DND-41 (cell line): ENCODE results near the gene DHX58.

Source experiments
- ATAC-seq: fragments of 200-7000 bp; cut with Tn5 transposase; 3 replicates; pipeline ENCODE4 v1.9.1; 2021; ENCODE audit warnings: low read depth; ENCODE audit not compliant: insufficient read depth
- DNase-seq: peaks from one replicate; pipeline ENCODE4 v3.0.0-alpha.2; 2020
- H2AFZ ChIP-seq: 2 replicates; pipeline ENCODE4 v1.6.0; 2012; ENCODE audit warnings: low read depth, low read length
- H3K27ac ChIP-seq: 2 replicates; pipeline ENCODE4 v1.5.1; 2012; ENCODE audit warnings: low read length, inconsistent platforms
- H3K27me3 ChIP-seq: fragments of 200-600 bp; sonication (generic); 2 replicates; pipeline ENCODE4 v1.6.0; 2012; ENCODE audit warnings: low read length, mild to moderate bottlenecking, inconsistent platforms; ENCODE audit not compliant: insufficient read depth, poor library complexity
- H3K36me3 ChIP-seq: 2 replicates; pipeline ENCODE4 v1.5.1; 2012; ENCODE audit warnings: low read length, inconsistent platforms; ENCODE audit not compliant: insufficient read depth
- H3K4me1 ChIP-seq: 2 replicates; pipeline ENCODE4 v1.5.1; 2012; ENCODE audit warnings: mild to moderate bottlenecking, low read length; ENCODE audit not compliant: insufficient read depth
- H3K4me2 ChIP-seq: 2 replicates; pipeline ENCODE4 v1.6.0; 2012; ENCODE audit warnings: mild to moderate bottlenecking, moderate library complexity, low read length, inconsistent platforms; ENCODE audit not compliant: insufficient read depth
- H3K4me3 ChIP-seq, 2 experiments: fragments of 200-600 bp in 1 of 2; shearing (Covaris generic) in 1 of 2; 2 replicates each; pipeline ENCODE4 v1.5.1; 2012 to 2016; ENCODE audit warnings: inconsistent platforms in 2 of 2, low read length in 2 of 2, mild to moderate bottlenecking in 2 of 2, low read depth in 1 of 2, moderate library complexity in 1 of 2
- H3K79me2 ChIP-seq: 2 replicates; pipeline ENCODE4 v1.6.0; 2012; ENCODE audit warnings: low read length, inconsistent platforms; ENCODE audit not compliant: insufficient read depth
- H3K9ac ChIP-seq: 2 replicates; pipeline ENCODE4 v1.6.0; 2012; ENCODE audit warnings: low read depth, mild to moderate bottlenecking, inconsistent platforms, low read length, moderate library complexity
- H3K9me3 ChIP-seq: 2 replicates; pipeline ENCODE4 v1.5.1; 2012; ENCODE audit warnings: low read length, moderate library complexity, mild to moderate bottlenecking, inconsistent platforms; ENCODE audit not compliant: insufficient read depth, severe bottlenecking
- H4K20me1 ChIP-seq: 2 replicates; pipeline ENCODE4 v1.6.0; 2012; ENCODE audit warnings: low read length; ENCODE audit not compliant: insufficient read depth
- CTCF ChIP-seq: IDR thresholded peaks from 2 replicates; pipeline ENCODE4 v1.5.1; 2012; ENCODE audit warnings: borderline replicate concordance, low read length, moderate library complexity, mild to moderate bottlenecking; ENCODE audit not compliant: poor library complexity, severe bottlenecking; ENCODE audit errors: extremely low read depth
- EZH2 ChIP-seq: IDR thresholded peaks from 3 replicates; pipeline ENCODE4 v1.6.1; 2012; ENCODE audit warnings: borderline replicate concordance, low read depth, mild to moderate bottlenecking, moderate library complexity, low read length, inconsistent platforms; ENCODE audit not compliant: severe bottlenecking

DHX58 gene

GRCh38 chr17:42078396-42079043, 34.0 kb downstream of the DHX58 start:
- no peak overlapping the region for H3K9ac ChIP-seq
- no peak overlapping the region for H3K27ac ChIP-seq
- H3K79me2 ChIP-seq: no peaks in the 10 kb centered on the region
- H3K27me3 ChIP-seq: peaks cover under 1% of the 10 kb centered on the region
- no peaks in the 10 kb centered on the region for H3K9me3 ChIP-seq
- no peak overlapping the region for H2AFZ ChIP-seq
- no peaks in the 10 kb centered on the region for H3K4me1 ChIP-seq
- H3K36me3 ChIP-seq: no peaks in the 10 kb centered on the region
- TF ChIP-seq CTCF (no peak), EZH2 (no peak)
- no peak for DNase-seq
- no peak for ATAC-seq
- no peaks in the 10 kb centered on the region for H4K20me1 ChIP-seq
- no peak overlapping the region for H3K4me3 ChIP-seq
- H3K4me2 ChIP-seq: no peak overlapping the region

DNA sequence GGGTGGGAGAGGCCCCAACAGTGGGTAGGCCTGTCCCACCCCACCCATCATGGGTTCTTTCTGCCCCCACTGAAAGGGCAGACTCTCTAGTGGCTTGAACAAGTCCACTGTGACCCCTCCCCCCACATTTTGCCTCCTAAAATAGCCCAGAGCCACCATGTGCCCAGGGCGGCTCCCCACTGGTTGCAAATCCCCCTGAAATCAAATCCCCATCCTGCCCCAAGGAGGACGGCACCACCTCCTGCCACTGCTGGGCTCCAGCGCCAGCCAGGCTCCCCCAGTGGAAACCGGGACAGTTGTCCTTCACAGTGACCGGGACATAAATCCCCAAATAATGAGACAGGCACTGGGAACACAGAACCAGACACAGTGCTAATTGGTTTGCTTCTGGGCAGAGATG, 34.8 kb downstream of the DHX58 start:
- Histone ChIP-seq H3K9me3 (no peaks in the 10 kb centered on the region), H3K4me1 (no peaks in the 10 kb centered on the region), H3K9ac (no peak overlapping the region), H2AFZ (no peak overlapping the region), H3K4me2 (no peak overlapping the region), H3K27ac (no peak overlapping the region), H3K36me3 (no peaks in the 10 kb centered on the region), H4K20me1 (no peaks in the 10 kb centered on the region), H3K27me3 (peaks cover 5% of the 10 kb centered on the region), H3K4me3 (no peak overlapping the region), H3K79me2 (no peaks in the 10 kb centered on the region)
- no peak for DNase-seq
- ATAC-seq: no peak
- TF ChIP-seq CTCF (no peak), EZH2 (no peak)

- H3K79me2 ChIP-seq: no peaks in the 10 kb centered on the region
- no peaks in the 10 kb centered on the region for H4K20me1 ChIP-seq
- no peak overlapping the region for H3K4me2 ChIP-seq
- H3K9me3 ChIP-seq: no peaks in the 10 kb centered on the region
- no peak overlapping the region for H3K27ac ChIP-seq
- TF ChIP-seq EZH2 (no peak), CTCF (no peak)
- ATAC-seq (no peak), DNase-seq (no peak)
- no peak overlapping the region for H3K4me3 ChIP-seq
- no peak overlapping the region for H3K9ac ChIP-seq
- 0 out of 2 replicates have a peak, but pooled peaks cover 3% of the 10 kb centered on the region for H3K4me1 ChIP-seq
- H3K27me3 ChIP-seq: peaks cover 12% of the 10 kb centered on the region
- H2AFZ ChIP-seq: no peak overlapping the region
- no peaks in the 10 kb centered on the region for H3K36me3 ChIP-seq
Observed at GRCh38 chr17:42076797-42077559, 35.5 kb downstream of the DHX58 start.
